Smooth muscle cell (in vitro differentiated cells): Measurements from ENCODE around the gene ELAVL2. TPM values are rescaled to one million over a fixed set of nuclear protein-coding genes. Genes with fewer than 3 reads are reported as not detected.
A peak's percentile ranks its signal among the peaks of the same experiment; 100 is the strongest.

Source experiments
- DNase-seq: peaks from one replicate; lab custom pipeline; 2025; ENCODE audit not compliant: unreplicated experiment; lab: John Stamatoyannopoulos, UW
- H2AFZ ChIP-seq: fragments of 200-600 bp; sonication (generic); 2 replicates; pipeline ENCODE4 v1.6.0; 2016; ENCODE audit warnings: antibody characterized with exemption, low read depth, mild to moderate bottlenecking
- H3F3A ChIP-seq: fragments of 200-600 bp; sonication (generic); 2 replicates; pipeline ENCODE4 v1.6.0; 2017; ENCODE audit warnings: antibody characterized with exemption, low read depth
- H3K27ac ChIP-seq: fragments of 200-600 bp; sonication (generic); 2 replicates; pipeline ENCODE4 v1.5.1; 2016; ENCODE audit warnings: low read depth, mild to moderate bottlenecking
- H3K27me3 ChIP-seq: fragments of 200-600 bp; sonication (generic); 2 replicates; pipeline ENCODE4 v1.6.1; 2016; ENCODE audit warnings: low read depth, mild to moderate bottlenecking
- H3K36me3 ChIP-seq: fragments of 200-600 bp; sonication (generic); 2 replicates; pipeline ENCODE4 v1.5.1; 2016; ENCODE audit warnings: low read depth
- H3K4me1 ChIP-seq: fragments of 200-600 bp; sonication (generic); 2 replicates; pipeline ENCODE4 v1.5.1; 2016; ENCODE audit warnings: low read depth
- H3K4me2 ChIP-seq: fragments of 200-600 bp; sonication (generic); 2 replicates; pipeline ENCODE4 v1.6.0; 2016; ENCODE audit warnings: mild to moderate bottlenecking
- H3K4me3 ChIP-seq: fragments of 200-600 bp; sonication (generic); 2 replicates; pipeline ENCODE4 v1.5.1; 2016; ENCODE audit warnings: mild to moderate bottlenecking
- H3K79me2 ChIP-seq: fragments of 200-600 bp; sonication (generic); 2 replicates; pipeline ENCODE4 v1.6.0; 2016; ENCODE audit warnings: low read depth, mild to moderate bottlenecking
- H3K9ac ChIP-seq: fragments of 200-600 bp; sonication (generic); 2 replicates; pipeline ENCODE4 v1.6.0; 2016; ENCODE audit warnings: low read depth
- H3K9me3 ChIP-seq: fragments of 200-600 bp; sonication (generic); replicated peaks from 2 replicates; pipeline ENCODE4 v1.5.1; 2016; ENCODE audit warnings: low read depth
- H4K20me1 ChIP-seq: fragments of 200-600 bp; sonication (generic); 2 replicates; pipeline ENCODE4 v1.6.0; 2016; ENCODE audit warnings: low read depth
- WGBS: methylation state at CpG from one replicate; pipeline ENCODE4 v1.1.7; 2016; ENCODE audit warnings: low lambda C conversion rate; 5-methylcytosine and 5-hydroxymethylcytosine counted together
- polyA plus RNA-seq: library from polyadenylated mRNA; unstranded; fragments of >200 nt; fragmentation: Nextera tagmentation; extraction: Ambion mirVana; gene quantifications from 2 replicates; pipeline ENCODE4 v1.2.1, GENCODE V29; 2016
- total RNA-seq: library from RNA; depleted of rRNA; stranded (reverse); fragments of >200 nt; gene quantifications from 2 replicates; pipeline ENCODE4 v1.2.3, GENCODE V29; 2014
- TF ChIP-seq, protein P1 (sequence below): fragments of 200-600 bp; sonication (generic); IDR thresholded peaks from 2 replicates; pipeline ENCODE4 v1.5.1; 2017; ENCODE audit warnings: borderline replicate concordance, mild to moderate bottlenecking, antibody characterized with exemption; ENCODE audit not compliant: insufficient read depth, poor library complexity, severe bottlenecking

The ELAVL2 gene
- total and polyA plus RNA-seq, 2 experiments from 2014 or later: 5.6 TPM; not detected in 1

GRCh38 chr9:23830476-23830805, 4.4 kb upstream of the ELAVL2 start:
- Histone ChIP-seq H3K27me3 (peaks cover 86% of the 10 kb centered on the region), H3K4me2 (peak overlapping the region; percentile 53), H3K4me1 (peaks cover 22% of the 10 kb centered on the region), H2AFZ (no peak overlapping the region), H3K79me2 (no peaks in the 10 kb centered on the region), H3K9ac (no peak overlapping the region), H3K9me3 (no peaks in the 10 kb centered on the region), H3K4me3 (peak overlapping the region; percentile 19), H3K36me3 (no peaks in the 10 kb centered on the region), H3F3A (no peaks in the 10 kb centered on the region), H3K27ac (no peak overlapping the region), H4K20me1 (no peaks in the 10 kb centered on the region)
- DNase-seq: no peak
- TF ChIP-seq, protein P1, sequence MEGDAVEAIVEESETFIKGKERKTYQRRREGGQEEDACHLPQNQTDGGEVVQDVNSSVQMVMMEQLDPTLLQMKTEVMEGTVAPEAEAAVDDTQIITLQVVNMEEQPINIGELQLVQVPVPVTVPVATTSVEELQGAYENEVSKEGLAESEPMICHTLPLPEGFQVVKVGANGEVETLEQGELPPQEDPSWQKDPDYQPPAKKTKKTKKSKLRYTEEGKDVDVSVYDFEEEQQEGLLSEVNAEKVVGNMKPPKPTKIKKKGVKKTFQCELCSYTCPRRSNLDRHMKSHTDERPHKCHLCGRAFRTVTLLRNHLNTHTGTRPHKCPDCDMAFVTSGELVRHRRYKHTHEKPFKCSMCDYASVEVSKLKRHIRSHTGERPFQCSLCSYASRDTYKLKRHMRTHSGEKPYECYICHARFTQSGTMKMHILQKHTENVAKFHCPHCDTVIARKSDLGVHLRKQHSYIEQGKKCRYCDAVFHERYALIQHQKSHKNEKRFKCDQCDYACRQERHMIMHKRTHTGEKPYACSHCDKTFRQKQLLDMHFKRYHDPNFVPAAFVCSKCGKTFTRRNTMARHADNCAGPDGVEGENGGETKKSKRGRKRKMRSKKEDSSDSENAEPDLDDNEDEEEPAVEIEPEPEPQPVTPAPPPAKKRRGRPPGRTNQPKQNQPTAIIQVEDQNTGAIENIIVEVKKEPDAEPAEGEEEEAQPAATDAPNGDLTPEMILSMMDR: no peak
- 22% methylated on average over 5 of the region's 5 CpGs for WGBS

DNA sequence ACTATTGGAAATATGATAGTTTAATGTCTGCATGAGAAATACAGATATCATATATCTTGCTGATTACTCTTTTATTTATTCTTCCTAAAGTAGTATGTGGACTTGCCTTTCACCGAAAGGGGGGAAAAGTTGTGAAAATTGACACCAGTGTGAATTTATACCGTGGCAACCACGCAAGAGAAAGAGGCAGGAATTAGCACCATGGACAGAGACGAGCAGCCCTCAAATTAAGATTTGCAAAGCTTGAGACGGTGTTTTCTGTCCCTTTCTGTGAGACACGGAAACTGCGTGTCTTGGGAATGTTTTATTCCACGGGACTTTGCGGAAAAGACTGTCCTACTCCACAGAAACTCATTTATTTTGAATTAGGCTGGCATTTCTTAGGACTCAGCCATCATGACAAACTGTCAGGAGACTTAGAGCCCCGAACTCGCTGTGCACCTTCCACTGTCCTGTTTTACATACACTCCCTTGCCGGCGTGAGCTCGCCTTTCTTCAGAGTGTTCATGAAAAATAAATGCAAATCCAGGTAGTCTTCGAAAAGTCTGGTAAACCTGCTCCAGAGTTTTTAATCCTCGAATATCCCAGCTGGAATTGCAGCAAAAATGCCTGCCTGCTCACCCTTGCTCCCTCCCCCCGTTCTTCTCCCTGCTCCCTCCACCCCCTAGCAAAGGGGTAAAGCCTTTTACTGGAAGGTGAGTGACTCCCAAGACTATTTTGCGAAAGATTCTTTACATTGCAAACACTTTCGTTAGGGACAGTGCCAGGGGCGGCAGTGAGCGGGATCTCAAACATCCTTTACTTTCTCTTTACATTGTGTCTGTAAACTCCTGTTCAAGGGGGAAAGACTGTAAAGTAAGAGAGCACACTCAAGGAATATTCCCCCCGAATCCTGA, 3.8 kb upstream of the ELAVL2 start:
- no peak for DNase-seq
- H2AFZ ChIP-seq: no peak overlapping the region
- H3K4me1 ChIP-seq: peaks cover 28% of the 10 kb centered on the region
- H3K36me3 ChIP-seq: no peaks in the 10 kb centered on the region
- peak overlapping the region; percentile 19 for H3K4me3 ChIP-seq
- H3K4me2 ChIP-seq: peak overlapping the region; percentile 53
- peaks cover 87% of the 10 kb centered on the region for H3K27me3 ChIP-seq
- no peak overlapping the region for H3K27ac ChIP-seq
- no peaks in the 10 kb centered on the region for H3F3A ChIP-seq
- no peaks in the 10 kb centered on the region for H3K9me3 ChIP-seq
- WGBS: 4% methylated on average over 22 of the region's 22 CpGs
- H4K20me1 ChIP-seq: no peaks in the 10 kb centered on the region
- no peak overlapping the region for H3K9ac ChIP-seq
- H3K79me2 ChIP-seq: no peaks in the 10 kb centered on the region
- TF ChIP-seq, protein P1: no peak

DNA sequence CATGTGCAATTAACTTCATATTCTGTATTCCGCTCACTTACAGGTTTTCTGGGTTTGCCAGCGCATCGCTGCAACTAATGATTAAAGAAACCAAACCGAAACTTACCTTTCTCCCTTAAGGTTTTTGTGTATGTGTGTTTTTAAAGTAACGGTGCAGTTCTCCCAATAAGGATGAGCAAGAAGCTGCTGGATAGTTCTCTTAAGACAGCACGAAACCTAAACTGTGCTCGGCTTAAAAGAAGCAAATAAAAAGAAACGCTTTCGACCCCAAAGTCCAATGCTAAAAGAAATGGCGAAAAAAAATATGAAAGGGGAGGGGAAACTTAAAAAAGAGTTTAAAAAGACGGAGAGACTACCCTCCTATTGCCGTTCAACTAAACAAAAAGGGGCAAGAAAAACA, 340 bp downstream of the ELAVL2 start:
- WGBS: under 1% methylated on average over 12 of the region's 12 CpGs
- peaks cover 90% of the 10 kb centered on the region for H3K27me3 ChIP-seq
- no peak overlapping the region for H3K9ac ChIP-seq

More for the DNA sequence above, 340 bp downstream of the ELAVL2 start:
- Histone ChIP-seq H4K20me1 (peaks cover 3% of the 10 kb centered on the region), H3K27ac (no peak overlapping the region), H2AFZ (peak overlapping the region; percentile 68), H3K4me2 (peak overlapping the region; percentile 93), H3K79me2 (no peaks in the 10 kb centered on the region), H3K36me3 (no peaks in the 10 kb centered on the region), H3K9me3 (no peaks in the 10 kb centered on the region), H3F3A (no peaks in the 10 kb centered on the region), H3K4me1 (peaks cover 29% of the 10 kb centered on the region), H3K4me3 (peak overlapping the region; percentile 60)
- TF ChIP-seq, protein P1: no peak
- no peak for DNase-seq
